H1 (cell line): ENCODE data around the gene CELSR1. TPM values are rescaled to one million over a fixed set of nuclear protein-coding genes. Genes with fewer than 3 reads are reported as not detected.

ENCODE experiments used
- CTCF ChIA-PET: fragments of 300-600 bp; sonication (Branson Sonifier 250); formaldehyde crosslinking; loops from one replicate; lab custom pipeline; 2021; ENCODE audit not compliant: partially characterized antibody; lab: Charles Lee
- POLR2A ChIA-PET: fragments of 300-600 bp; sonication (Branson Sonifier 250); formaldehyde crosslinking; loops from one replicate; lab custom pipeline; 2021; ENCODE audit warnings: inconsistent platforms; ENCODE audit not compliant: partially characterized antibody; lab: Charles Lee
- DNase-seq, 2 experiments: peaks; one replicate each; pipeline versions ENCODE4 v3.0.0 to v3.0.0-alpha.2; 2010 to 2022; ENCODE audit warnings: low spot score in 2 of 2, low read depth in 1 of 2, mixed read lengths in 1 of 2
- FAIRE-seq: peaks from 2 replicates; lab custom pipeline; 2011; peaks lifted over from hg19 to GRCh38; lab: Jason Lieb, UNC
- H2AFZ ChIP-seq: 2 replicates; pipeline ENCODE4 v1.8.1; 2012; ENCODE audit warnings: low read length, inconsistent platforms
- H2AK5ac ChIP-seq: 2 replicates; pipeline ENCODE4 v1.6.1; 2013; ENCODE audit warnings: low read depth, low read length
- H2BK120ac ChIP-seq: replicated peaks from 2 replicates; pipeline ENCODE3; 2013; ENCODE audit warnings: low read depth, low read length, inconsistent platforms
- H2BK12ac ChIP-seq: 2 replicates; pipeline ENCODE4 v1.6.1; 2013; ENCODE audit warnings: low read depth, low read length
- H2BK15ac ChIP-seq: 2 replicates; pipeline ENCODE4 v1.6.1; 2013; ENCODE audit warnings: low read length
- H2BK20ac ChIP-seq: 2 replicates; pipeline ENCODE4 v1.6.1; 2013; ENCODE audit warnings: low read length
- H2BK5ac ChIP-seq: 2 replicates; pipeline ENCODE4 v1.6.1; 2013; ENCODE audit warnings: low read depth, low read length
- H3K14ac ChIP-seq: 2 replicates; pipeline ENCODE4 v1.6.1; 2013; ENCODE audit warnings: inconsistent platforms; ENCODE audit not compliant: insufficient read length
- H3K18ac ChIP-seq: 2 replicates; pipeline ENCODE4 v1.6.1; 2013; ENCODE audit warnings: low read length; ENCODE audit errors: extremely low read depth
- H3K23ac ChIP-seq: 2 replicates; pipeline ENCODE4 v1.6.1; 2013; ENCODE audit warnings: inconsistent platforms; ENCODE audit not compliant: insufficient read length
- H3K23me2 ChIP-seq: 2 replicates; pipeline ENCODE4 v1.6.1; 2013; ENCODE audit warnings: low read depth, low read length
- H3K27ac ChIP-seq: 2 replicates; pipeline ENCODE4 v1.6.1; 2011; ENCODE audit warnings: low read depth, low read length, inconsistent platforms
- H3K27me3 ChIP-seq, 4 experiments: replicated peaks in 1 of 4; 1 replicate in 1 of 4; 2 replicates in 3 of 4; pipeline versions ENCODE4 v1.6.1 to v1.8.1; 2011 to 2013; ENCODE audit warnings: low read length in 3 of 4, mild to moderate bottlenecking in 3 of 4, inconsistent platforms in 2 of 4, mixed read lengths in 2 of 4, moderate library complexity in 1 of 4; ENCODE audit not compliant: control insufficient read depth in 3 of 4, insufficient read depth in 3 of 4; ENCODE audit errors: extremely low read depth in 1 of 4
- H3K36me3 ChIP-seq, 4 experiments: 2 replicates each; pipeline versions ENCODE4 v1.6.1 to v1.8.1; 2011 to 2013; ENCODE audit warnings: mild to moderate bottlenecking in 4 of 4, low read length in 3 of 4, moderate library complexity in 2 of 4, control low read depth in 1 of 4, inconsistent platforms in 1 of 4; ENCODE audit not compliant: insufficient read depth in 4 of 4, control insufficient read depth in 2 of 4
- H3K4ac ChIP-seq: replicated peaks from 2 replicates; pipeline ENCODE3; 2013; ENCODE audit warnings: low read length, low read depth, mixed read lengths, inconsistent platforms; ENCODE audit not compliant: insufficient read length
- H3K4me1 ChIP-seq, 4 experiments: replicated peaks in 1 of 4; 1 replicate in 1 of 4; 2 replicates in 3 of 4; pipeline versions ENCODE4 v1.6.1 to v1.8.1; 2011 to 2013; ENCODE audit warnings: low read length in 3 of 4, inconsistent platforms in 2 of 4, mixed read lengths in 1 of 4; ENCODE audit not compliant: insufficient read depth in 4 of 4, control insufficient read depth in 3 of 4
- H3K4me2 ChIP-seq, 2 experiments: 2 replicates each; pipeline versions ENCODE4 v1.6.1 to v1.8.1; 2011 to 2013; ENCODE audit warnings: low read depth in 2 of 2, low read length in 2 of 2, control low read depth in 1 of 2, inconsistent platforms in 1 of 2, mild to moderate bottlenecking in 1 of 2; ENCODE audit not compliant: insufficient read depth in 1 of 2
- H3K4me3 ChIP-seq, 4 experiments: fragments of 200-600, 300-600 bp in 1 of 4; sonication (generic), shearing (Covaris generic), sonication (Bioruptor Twin) in 1 of 4; 2 replicates each; pipeline versions ENCODE4 v1.5.1 to v1.8.1; 2011 to 2016; ENCODE audit warnings: low read length in 4 of 4, low read depth in 3 of 4, control low read depth in 2 of 4, inconsistent platforms in 2 of 4, mild to moderate bottlenecking in 2 of 4, mixed read lengths in 1 of 4, moderate library complexity in 1 of 4; ENCODE audit not compliant: insufficient read depth in 2 of 4; ENCODE audit errors: extremely low read depth in 1 of 4
- H3K56ac ChIP-seq: replicated peaks from 2 replicates; pipeline ENCODE3; 2013; ENCODE audit warnings: low read depth, mild to moderate bottlenecking, mixed read lengths, low read length, inconsistent platforms; ENCODE audit not compliant: insufficient read length
- H3K79me1 ChIP-seq: 2 replicates; pipeline ENCODE4 v1.6.1; 2013; ENCODE audit warnings: low read depth, low read length, control low read depth
- H3K79me2 ChIP-seq, 2 experiments: 2 replicates each; pipeline versions ENCODE4 v1.6.1 to v1.8.1; 2012 to 2013; ENCODE audit warnings: low read length in 2 of 2, mild to moderate bottlenecking in 2 of 2, inconsistent platforms in 1 of 2; ENCODE audit not compliant: insufficient read depth in 2 of 2, control insufficient read depth in 1 of 2
- H3K9ac ChIP-seq, 4 experiments: replicated peaks in 1 of 4; 1 replicate in 1 of 4; 2 replicates in 3 of 4; pipeline versions ENCODE4 v1.6.1 to v1.8.1; 2011 to 2013; ENCODE audit warnings: low read depth in 3 of 4, low read length in 3 of 4, control low read depth in 2 of 4, mild to moderate bottlenecking in 2 of 4, moderate library complexity in 2 of 4, inconsistent platforms in 1 of 4; ENCODE audit errors: extremely low read depth in 1 of 4
- H3K9me3 ChIP-seq, 2 experiments: 2 replicates each; pipeline versions ENCODE4 v1.6.1 to v1.8.1; 2012 to 2013; ENCODE audit warnings: mild to moderate bottlenecking in 2 of 2, moderate library complexity in 2 of 2, control low read depth in 1 of 2, inconsistent platforms in 1 of 2, low read depth in 1 of 2, low read length in 1 of 2, mixed read lengths in 1 of 2; ENCODE audit not compliant: insufficient read depth in 2 of 2
- H4K20me1 ChIP-seq, 2 experiments: replicated peaks in 1 of 2; 2 replicates each; pipeline versions ENCODE3 to v1.8.1; 2011 to 2013; ENCODE audit warnings: inconsistent platforms in 2 of 2, low read length in 2 of 2, mild to moderate bottlenecking in 1 of 2; ENCODE audit not compliant: insufficient read depth in 2 of 2, control insufficient read depth in 1 of 2
- H4K5ac ChIP-seq: 2 replicates; pipeline ENCODE4 v1.6.1; 2013; ENCODE audit warnings: low read length, low read depth, mixed read lengths, inconsistent platforms; ENCODE audit not compliant: insufficient read length
- H4K8ac ChIP-seq: 2 replicates; pipeline ENCODE4 v1.8.0; 2013; ENCODE audit warnings: mild to moderate bottlenecking, moderate library complexity, low read length, inconsistent platforms; ENCODE audit not compliant: insufficient read depth; ENCODE audit errors: extremely low read depth
- H4K91ac ChIP-seq: replicated peaks from 2 replicates; pipeline ENCODE3; 2013; ENCODE audit warnings: low read length, mixed read lengths, inconsistent platforms; ENCODE audit not compliant: insufficient read length
- CBX5 ChIP-seq: fragments of 300-800, 300-1000 bp; sonication (generic); IDR thresholded peaks from 2 replicates; pipeline ENCODE4 v1.7.1; 2016; ENCODE audit warnings: antibody characterized with exemption, low read length, low read depth
- CBX8 ChIP-seq: fragments of 300-800, 300-1000 bp; sonication (generic); IDR thresholded peaks from 2 replicates; pipeline ENCODE4 v1.7.1; 2016; ENCODE audit warnings: low read depth, low read length, borderline replicate concordance
- EGR1 ChIP-seq: IDR thresholded peaks from 2 replicates; pipeline ENCODE4 v1.6.1; 2011; ENCODE audit warnings: low read depth, low read length, borderline replicate concordance
- FOSL1 ChIP-seq: IDR thresholded peaks from 2 replicates; pipeline ENCODE4 v1.6.1; 2011; ENCODE audit warnings: mild to moderate bottlenecking, low read depth, low read length, moderate library complexity; ENCODE audit not compliant: insufficient read depth
- JUND ChIP-seq: IDR thresholded peaks from 2 replicates; pipeline ENCODE4 v1.6.1; 2011; ENCODE audit warnings: mild to moderate bottlenecking, improper control_type of control experiment, low read length
- TBP ChIP-seq: IDR thresholded peaks from 2 replicates; pipeline ENCODE4 v1.6.1; 2011; ENCODE audit warnings: low read depth, low read length, improper control_type of control experiment
- WGBS, 2 experiments: shearing (Covaris generic) in 1 of 2; methylation state at CpG; one replicate each; pipeline versions ENCODE4 v1.1.6 to v1.1.7; 2013 to 2015; ENCODE audit warnings: low lambda C conversion rate in 2 of 2, mixed read lengths in 2 of 2, inconsistent platforms in 1 of 2, low coverage in 1 of 2, missing lambda C conversion rate in 1 of 2; ENCODE audit not compliant: insufficient replicate concordance in 2 of 2, insufficient coverage in 1 of 2, insufficient read length in 1 of 2; ENCODE audit errors: extremely low coverage in 1 of 2, missing lambda C conversion rate in 1 of 2; 5-methylcytosine and 5-hydroxymethylcytosine counted together
- polyA plus RNA-seq, 7 experiments: library from polyadenylated mRNA; depleted of rRNA in 3 of 7; stranded (reverse) in 5 of 7; unstranded in 2 of 7; fragments of >200 nt in 5 of 7; fragments of 200-250 nt in 2 of 7; gene quantifications; 1 replicate in 5 of 7; 2 replicates in 1 of 7; 4 replicates in 1 of 7; pipeline versions ENCODE4 v1.2.1 to v1.2.3, GENCODE V29; 2011 to 2013; ENCODE audit warnings: missing spikeins in 2 of 7, mixed read lengths in 2 of 7
- total RNA-seq: library from RNA; stranded (reverse); fragmentation: NEBNext Ultra II Directional; extraction: Animal tissue kit (Norgen Biotek cat#: 25700); gene quantifications from 2 replicates; pipeline ENCODE4 v1.2.1, GENCODE V29; 2021

CELSR1 gene
- total and polyA plus RNA-seq, 2 of the 8 experiments (the other 6 are each of a cell fraction or from before 2014, with no cell fraction given) = 9.0 to 12.4 TPM

GRCh38 chr22:46579751-46580449 is 42.5 kb upstream of the CELSR1 start:
- Histone ChIP-seq H2BK120ac (no peak overlapping the region), H2BK15ac (no peak overlapping the region), H3K79me2 (peaks cover 0 to 6% of the 10 kb centered on the region in 2 experiments; a peak in 1 of 4 replicates), H3K4me2 (no peak overlapping the region), H3K18ac (no peak overlapping the region; the same call in 1 of the 2 replicates), H3K23me2 (peaks cover 9% of the 10 kb centered on the region; the same call in 1 of the 2 replicates), H3K4me1 (peaks cover 0 to 31% (median 25%) of the 10 kb centered on the region in 4 experiments; a peak in 6 of 7 replicates), H3K14ac (no peak overlapping the region), H2BK20ac (no peak overlapping the region), H4K20me1 (peaks cover 0 to 18% of the 10 kb centered on the region in 2 experiments), H2AFZ (no peak overlapping the region), H3K27me3 (peaks cover 0 to 11% (median 5%) of the 10 kb centered on the region in 4 experiments; a peak in 4 of 7 replicates), H3K56ac (no peak overlapping the region), H4K5ac (no peak overlapping the region), H3K4ac (no peak overlapping the region), H4K91ac (no peak overlapping the region), H3K23ac (no peak overlapping the region), H3K79me1 (peaks cover 16% of the 10 kb centered on the region), H3K9me3 (no peaks in the 10 kb centered on the region), H3K36me3 (no peaks in the 10 kb centered on the region), H2BK5ac (no peak overlapping the region), H4K8ac (no peak overlapping the region; the same call in 1 of the 2 replicates), H2BK12ac (no peak overlapping the region), H3K27ac (no peak overlapping the region), H2AK5ac (no peak overlapping the region), H3K4me3 (no peak overlapping the region), H3K9ac (no peak overlapping the region)
- DNase-seq (no peak), FAIRE-seq (no peak)
- WGBS, 2 experiments = 94% methylated on average over 14 of the region's 14 CpGs; no CpG with 5 or more reads in 1 of the 2 experiments
- ChIA-PET CTCF (interaction anchor here (0.7 to 1.9 kb wide), 6 partner anchors 9 to 218 kb away, joined by 3 to 8 read pairs (median 4); no protein-coding TSS in a partner anchor), POLR2A (no interaction called here)
- TF ChIP-seq JUND (no peak), CBX8 (no peak), TBP (no peak), CBX5 (no peak), FOSL1 (no peak), EGR1 (no peak)
